GM12872 (cell line): ENCODE measurements around the gene LRP1-AS.

ENCODE experiments used
- CTCF ChIP-seq: IDR thresholded peaks from 3 replicates; pipeline ENCODE4 v1.5.1; 2011; ENCODE audit warnings: low read depth, mild to moderate bottlenecking, low read length, moderate library complexity; ENCODE audit not compliant: insufficient read depth

The LRP1-AS gene

GRCh38 chr12:57165741-57166140 is 18.3 kb upstream of the LRP1-AS start:
- TF ChIP-seq CTCF: no peak

- no peak for TF ChIP-seq CTCF
Observed at GRCh38 chr12:57164966-57165625, 17.7 kb upstream of the LRP1-AS start.

GRCh38 chr12:57164454-57164853 is 17.0 kb upstream of the LRP1-AS start:
- no peak for TF ChIP-seq CTCF

- TF ChIP-seq CTCF: no peak
Observed at GRCh38 chr12:57162553-57163125, 15.2 kb upstream of the LRP1-AS start.

- no peak for TF ChIP-seq CTCF
Observed at GRCh38 chr12:57161491-57161890, 14.1 kb upstream of the LRP1-AS start.

- TF ChIP-seq CTCF: no peak
Observed at GRCh38 chr12:57160741-57161140, 13.3 kb upstream of the LRP1-AS start.

- TF ChIP-seq CTCF: no peak
Observed at GRCh38 chr12:57160040-57160439, 12.6 kb upstream of the LRP1-AS start.
